ENCODE measurements around the gene HCN2. TPM values are rescaled to one million over a fixed set of nuclear protein-coding genes. Genes with fewer than 3 reads are reported as not detected.
"Not testable (repeated sequence)": the region's sequence is repeated elsewhere in the genome, so short reads cannot be mapped to it uniquely, and the experiment has no call there.

The HCN2 gene
- total RNA-seq, 1 donor from 2014 or later, result not detected

- Histone ChIP-seq H3K4me1 (ENCODE audit: control insufficient read depth in 3 of 3, insufficient read depth in 3 of 3, low read length in 3 of 3) (no peaks in the 10 kb centered on the region), H3K36me3 (ENCODE audit: control insufficient read depth in 3 of 3, insufficient read depth in 3 of 3, low read length in 3 of 3) (peaks cover 28 to 43% (median 38%) of the 10 kb centered on the region in 3 donors), H3K9ac (ENCODE audit: low read depth in 1 of 3, low read length in 3 of 3) (no peak overlapping the region), H3K27me3 (ENCODE audit: control insufficient read depth in 3 of 3, insufficient read depth in 3 of 3, low read length in 3 of 3) (no peaks in the 10 kb centered on the region), H3K27ac (ENCODE audit: low read depth, low read length) (no peak overlapping the region), H3K9me3 (ENCODE audit: control insufficient read depth in 3 of 3, low read length in 3 of 3) (no peaks in the 10 kb centered on the region), H3K4me3 (ENCODE audit: low read length in 3 of 3) (no peak overlapping the region)
Observed at GRCh38 chr19:625257-625656, 35.6 kb downstream of the HCN2 start.

- H3K4me3 ChIP-seq (ENCODE audit: low read length in 3 of 3); H3K9ac ChIP-seq (ENCODE audit: low read depth in 1 of 3, low read length in 3 of 3); H3K27me3 ChIP-seq (ENCODE audit: control insufficient read depth in 3 of 3, insufficient read depth in 3 of 3, low read length in 3 of 3); H3K4me1 ChIP-seq (ENCODE audit: control insufficient read depth in 3 of 3, insufficient read depth in 3 of 3, low read length in 3 of 3); H3K27ac ChIP-seq (ENCODE audit: low read depth, low read length); H3K9me3 ChIP-seq (ENCODE audit: control insufficient read depth in 3 of 3, low read length in 3 of 3): not testable (repeated sequence)
- H3K36me3 ChIP-seq (ENCODE audit: control insufficient read depth in 3 of 3, insufficient read depth in 3 of 3, low read length in 3 of 3), result peaks cover 26 to 40% (median 37%) of the 10 kb centered on the region in 3 donors
Observed at GRCh38 chr19:626566-626965, 36.9 kb downstream of the HCN2 start.

GRCh38 chr19:628168-628567 is 38.5 kb downstream of the HCN2 start:
- peaks cover 18 to 35% (median 25%) of the 10 kb centered on the region in 3 donors for H3K36me3 ChIP-seq (ENCODE audit: control insufficient read depth in 3 of 3, insufficient read depth in 3 of 3, low read length in 3 of 3)

GRCh38 chr19:629515-629914 is 39.8 kb downstream of the HCN2 start:
- H3K27ac ChIP-seq (ENCODE audit: low read depth, low read length); H3K27me3 ChIP-seq (ENCODE audit: control insufficient read depth in 3 of 3, insufficient read depth in 3 of 3, low read length in 3 of 3); H3K9ac ChIP-seq (ENCODE audit: low read depth in 1 of 3, low read length in 3 of 3); H3K9me3 ChIP-seq (ENCODE audit: control insufficient read depth in 3 of 3, low read length in 3 of 3); H3K4me3 ChIP-seq (ENCODE audit: low read length in 3 of 3): not testable (repeated sequence)
- Histone ChIP-seq H3K4me1 (ENCODE audit: control insufficient read depth in 3 of 3, insufficient read depth in 3 of 3, low read length in 3 of 3) (peaks cover 14 to 18% (median 18%) of the 10 kb centered on the region in 3 donors), H3K36me3 (ENCODE audit: control insufficient read depth in 3 of 3, insufficient read depth in 3 of 3, low read length in 3 of 3) (peaks cover 14 to 26% (median 18%) of the 10 kb centered on the region in 3 donors)

More at GRCh38 chr19:628168-628567, 38.5 kb downstream of the HCN2 start:
- Histone ChIP-seq H3K9ac (ENCODE audit: low read depth in 1 of 3, low read length in 3 of 3) (no peak overlapping the region), H3K27me3 (ENCODE audit: control insufficient read depth in 3 of 3, insufficient read depth in 3 of 3, low read length in 3 of 3) (no peaks in the 10 kb centered on the region), H3K27ac (ENCODE audit: low read depth, low read length) (no peak overlapping the region), H3K4me1 (ENCODE audit: control insufficient read depth in 3 of 3, insufficient read depth in 3 of 3, low read length in 3 of 3) (peaks cover 9 to 11% (median 10%) of the 10 kb centered on the region in 3 donors), H3K9me3 (ENCODE audit: control insufficient read depth in 3 of 3, low read length in 3 of 3) (no peaks in the 10 kb centered on the region), H3K4me3 (ENCODE audit: low read length in 3 of 3) (no peak overlapping the region)

GRCh38 chr19:629961-630714 is 40.5 kb downstream of the HCN2 start:
- H3K9ac ChIP-seq (ENCODE audit: low read depth in 1 of 3, low read length in 3 of 3), result no peak overlapping the region
- H3K27ac ChIP-seq (ENCODE audit: low read depth, low read length), result no peak overlapping the region
- no peaks in the 10 kb centered on the region for H3K27me3 ChIP-seq (ENCODE audit: control insufficient read depth in 3 of 3, insufficient read depth in 3 of 3, low read length in 3 of 3)
- peaks cover 14 to 18% (median 18%) of the 10 kb centered on the region in 3 donors for H3K4me1 ChIP-seq (ENCODE audit: control insufficient read depth in 3 of 3, insufficient read depth in 3 of 3, low read length in 3 of 3)
- no peaks in the 10 kb centered on the region for H3K9me3 ChIP-seq (ENCODE audit: control insufficient read depth in 3 of 3, low read length in 3 of 3)
- H3K4me3 ChIP-seq (ENCODE audit: low read length in 3 of 3), result no peak overlapping the region
- peaks cover 12 to 23% (median 16%) of the 10 kb centered on the region in 3 donors for H3K36me3 ChIP-seq (ENCODE audit: control insufficient read depth in 3 of 3, insufficient read depth in 3 of 3, low read length in 3 of 3)

- H3K4me1 ChIP-seq (ENCODE audit: control insufficient read depth in 3 of 3, insufficient read depth in 3 of 3, low read length in 3 of 3), result peaks cover 14 to 18% (median 18%) of the 10 kb centered on the region in 3 donors
- peak overlapping the region; percentile 85 to 95 (median 88) for H3K9ac ChIP-seq (ENCODE audit: low read depth in 1 of 3, low read length in 3 of 3)
- no peaks in the 10 kb centered on the region for H3K27me3 ChIP-seq (ENCODE audit: control insufficient read depth in 3 of 3, insufficient read depth in 3 of 3, low read length in 3 of 3)
- H3K36me3 ChIP-seq (ENCODE audit: control insufficient read depth in 3 of 3, insufficient read depth in 3 of 3, low read length in 3 of 3), result peaks cover 8 to 16% (median 14%) of the 10 kb centered on the region in 3 donors
- peak overlapping the region; percentile 39 for H3K27ac ChIP-seq (ENCODE audit: low read depth, low read length)
- peak overlapping the region; percentile 91 to 95 (median 92) for H3K4me3 ChIP-seq (ENCODE audit: low read length in 3 of 3)
- H3K9me3 ChIP-seq (ENCODE audit: control insufficient read depth in 3 of 3, low read length in 3 of 3), result no peaks in the 10 kb centered on the region
Observed at GRCh38 chr19:632579-633067, 42.9 kb downstream of the HCN2 start.

- peak within 1 kb of the TSS; percentile 85 to 95 (median 88) for H3K9ac ChIP-seq (ENCODE audit: low read depth in 1 of 3, low read length in 3 of 3)
- peak within 1 kb of the TSS; percentile 39 for H3K27ac ChIP-seq (ENCODE audit: low read depth, low read length)
- H3K4me3 ChIP-seq (ENCODE audit: low read length in 3 of 3), result peak within 1 kb of the TSS; percentile 91 to 95 (median 92)
Observed at GRCh38 chr19:633068-633785, 43.5 kb downstream of the HCN2 start, which contains the start of gene POLRMT. Gene POLRMT (minus strand): TSS chr19:633537. CDS start chr19:633512, 25 bp downstream.

GRCh38 chr19:633786-634639 is 44.3 kb downstream of the HCN2 start:
- Histone ChIP-seq H3K9ac (ENCODE audit: low read depth in 1 of 3, low read length in 3 of 3) (peak overlapping the region; percentile 66 to 95 (median 74)), H3K27me3 (ENCODE audit: control insufficient read depth in 3 of 3, insufficient read depth in 3 of 3, low read length in 3 of 3) (no peaks in the 10 kb centered on the region), H3K36me3 (ENCODE audit: control insufficient read depth in 3 of 3, insufficient read depth in 3 of 3, low read length in 3 of 3) (peaks cover 1 to 7% (median 7%) of the 10 kb centered on the region in 3 donors), H3K4me1 (ENCODE audit: control insufficient read depth in 3 of 3, insufficient read depth in 3 of 3, low read length in 3 of 3) (peaks cover 18 to 24% (median 22%) of the 10 kb centered on the region in 3 donors), H3K9me3 (ENCODE audit: control insufficient read depth in 3 of 3, low read length in 3 of 3) (no peaks in the 10 kb centered on the region), H3K4me3 (ENCODE audit: low read length in 3 of 3) (peak overlapping the region; percentile 83 to 91 (median 86)), H3K27ac (ENCODE audit: low read depth, low read length) (no peak overlapping the region)

More at GRCh38 chr19:633068-633785, 43.5 kb downstream of the HCN2 start, which contains the start of gene POLRMT:
- Histone ChIP-seq H3K27me3 (ENCODE audit: control insufficient read depth in 3 of 3, insufficient read depth in 3 of 3, low read length in 3 of 3) (no peaks in the 10 kb centered on the region), H3K36me3 (ENCODE audit: control insufficient read depth in 3 of 3, insufficient read depth in 3 of 3, low read length in 3 of 3) (peaks cover 5 to 12% (median 11%) of the 10 kb centered on the region in 3 donors), H3K4me1 (ENCODE audit: control insufficient read depth in 3 of 3, insufficient read depth in 3 of 3, low read length in 3 of 3) (peaks cover 14 to 18% (median 18%) of the 10 kb centered on the region in 3 donors), H3K9me3 (ENCODE audit: control insufficient read depth in 3 of 3, low read length in 3 of 3) (no peaks in the 10 kb centered on the region)

- Histone ChIP-seq H3K27me3 (ENCODE audit: control insufficient read depth in 3 of 3, insufficient read depth in 3 of 3, low read length in 3 of 3) (no peaks in the 10 kb centered on the region), H3K4me1 (ENCODE audit: control insufficient read depth in 3 of 3, insufficient read depth in 3 of 3, low read length in 3 of 3) (peaks cover 21 to 29% (median 27%) of the 10 kb centered on the region in 3 donors), H3K4me3 (ENCODE audit: low read length in 3 of 3) (no peak overlapping the region), H3K9me3 (ENCODE audit: control insufficient read depth in 3 of 3, low read length in 3 of 3) (no peaks in the 10 kb centered on the region), H3K27ac (ENCODE audit: low read depth, low read length) (no peak overlapping the region), H3K9ac (ENCODE audit: low read depth in 1 of 3, low read length in 3 of 3) (no peak overlapping the region), H3K36me3 (ENCODE audit: control insufficient read depth in 3 of 3, insufficient read depth in 3 of 3, low read length in 3 of 3) (peaks cover 0 to 3% (median 3%) of the 10 kb centered on the region in 3 donors)
Observed at GRCh38 chr19:634975-635652, 45.4 kb downstream of the HCN2 start.

Data from skeletal muscle tissue (tissue), 4 donors.